GM12864 (cell line): ENCODE data around the gene KIAA0825.

Experiments
- DNase-seq: peaks from one replicate; pipeline ENCODE4 v3.0.0-alpha.2; 2011; ENCODE audit warnings: low read depth
- H3K4me3 ChIP-seq: 2 replicates; pipeline ENCODE4 v1.5.1; 2011; ENCODE audit warnings: mild to moderate bottlenecking, low read depth, low read length, control low read depth
- CTCF ChIP-seq: IDR thresholded peaks from 2 replicates; pipeline ENCODE4 v1.5.1; 2011; ENCODE audit warnings: low read depth, mild to moderate bottlenecking, moderate library complexity, low read length, control low read depth, inconsistent platforms; ENCODE audit errors: missing control alignments

KIAA0825 gene

GRCh38 chr5:94248175-94248875 is 370.1 kb downstream of the KIAA0825 start:
- H3K4me3 ChIP-seq, result no peak overlapping the region
- no peak for DNase-seq
- TF ChIP-seq CTCF, result no peak

- no peak for TF ChIP-seq CTCF
- no peak overlapping the region for H3K4me3 ChIP-seq
- DNase-seq, result no peak
Measured at GRCh38 chr5:94245608-94246007, 372.8 kb downstream of the KIAA0825 start.

- no peak for TF ChIP-seq CTCF
- no peak for DNase-seq
- H3K4me3 ChIP-seq, result no peak overlapping the region
Measured at GRCh38 chr5:94244921-94245320, 373.5 kb downstream of the KIAA0825 start.

GRCh38 chr5:94243612-94244011 is 374.8 kb downstream of the KIAA0825 start:
- DNase-seq, result no peak
- no peak for TF ChIP-seq CTCF
- no peak overlapping the region for H3K4me3 ChIP-seq

- no peak for DNase-seq
- no peak for TF ChIP-seq CTCF
- H3K4me3 ChIP-seq, result no peak overlapping the region
Measured at GRCh38 chr5:94240993-94241651, 377.3 kb downstream of the KIAA0825 start.

GRCh38 chr5:94240596-94240992 is 377.8 kb downstream of the KIAA0825 start:
- no peak for DNase-seq
- TF ChIP-seq CTCF, result no peak
- H3K4me3 ChIP-seq, result no peak overlapping the region

GRCh38 chr5:94240134-94240533 is 378.3 kb downstream of the KIAA0825 start:
- H3K4me3 ChIP-seq, result no peak overlapping the region
- no peak for TF ChIP-seq CTCF
- no peak for DNase-seq
